Upper lobe of right lung (tissue), 1 donor: Measurements from ENCODE around the gene GLO1. TPM values are rescaled to one million over a fixed set of nuclear protein-coding genes. Genes with fewer than 3 reads are reported as not detected.

Source experiments
- ATAC-seq: fragments of 200-7000 bp; cut with Tn5 transposase; one replicate; pipeline ENCODE4 v1.9.1; 2020; ENCODE audit warnings: mild to moderate bottlenecking, moderate library complexity
- DNase-seq: peaks from one replicate; pipeline ENCODE4 v3.0.0-alpha.2; 2020
- H3K27ac ChIP-seq: fragments of 200-600 bp; one replicate; pipeline ENCODE4 v1.8.0; 2022
- H3K27me3 ChIP-seq: fragments of 200-600 bp; one replicate; pipeline ENCODE4 v1.8.0; 2022; ENCODE audit warnings: mild to moderate bottlenecking
- H3K36me3 ChIP-seq: fragments of 200-600 bp; one replicate; pipeline ENCODE4 v1.8.0; 2022
- H3K4me1 ChIP-seq: fragments of 200-600 bp; one replicate; pipeline ENCODE4 v1.8.0; 2022
- H3K4me3 ChIP-seq: fragments of 200-600 bp; one replicate; pipeline ENCODE4 v1.8.0; 2022; ENCODE audit warnings: mild to moderate bottlenecking
- H3K9me3 ChIP-seq: fragments of 200-600 bp; one replicate; pipeline ENCODE4 v1.8.0; 2022
- CTCF ChIP-seq: fragments of 200-600 bp; IDR thresholded peaks from one replicate; pipeline ENCODE4 v1.8.0; 2022; ENCODE audit warnings: antibody characterized with exemption
- intact Hi-C: fragments of 100-400 bp; cut with DNase I; formaldehyde crosslinking; loops from one replicate; pipeline ENCODE4 v1.11.0; 2022
- total RNA-seq: library from RNA; stranded (reverse); fragmentation: NEBNext Ultra II Directional; extraction: Animal tissue kit (Norgen Biotek cat#: 25700); gene quantifications from one replicate; pipeline ENCODE4 v1.2.1, GENCODE V29; 2021
- donor health status: DM: no; HTN: yes; CAD: no; lungs with severe emphysema.

GLO1 gene
- total RNA-seq, 1 donor from 2014 or later, result 91.4 TPM

DNA sequence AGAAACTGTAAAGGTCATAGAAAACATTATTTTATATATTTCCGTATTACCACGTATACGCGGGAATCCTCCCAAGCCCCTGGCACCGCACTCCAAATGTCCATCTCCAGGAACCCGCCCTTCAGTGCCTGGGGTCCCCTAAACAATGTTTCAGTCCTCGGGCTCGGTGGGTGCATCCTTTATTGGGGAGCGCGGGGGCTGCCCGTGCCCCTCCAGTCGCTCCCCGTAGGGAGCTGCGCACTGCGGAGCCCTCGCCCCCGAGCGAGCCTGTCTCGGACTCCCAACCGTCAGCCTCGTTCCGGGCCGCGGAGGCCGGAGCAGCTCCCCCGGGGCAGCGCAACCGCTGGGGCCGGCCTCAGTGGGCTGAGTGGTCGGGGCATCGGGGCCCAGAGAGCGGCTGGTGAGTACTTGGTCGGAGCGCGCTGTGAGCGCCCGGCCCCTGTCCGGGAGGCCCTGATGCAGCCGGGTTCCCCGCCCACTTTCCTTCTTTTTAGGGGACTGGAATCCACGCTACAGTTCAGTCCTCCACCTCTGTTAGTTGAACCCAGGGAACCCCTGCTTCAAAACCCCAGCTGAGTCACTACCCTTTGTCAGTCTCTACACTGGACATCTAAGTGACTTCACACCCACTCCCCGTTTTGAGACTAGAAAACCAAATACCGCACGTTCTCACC lies 12.2 kb upstream of the GLO1 start, which contains the start of gene DNAH8:
TSS of gene DNAH8 (plus strand) at position 296 of the 674 bp plus-strand sequence. CDS start 7,499 bp downstream, outside the sequence.
- Histone ChIP-seq H3K36me3 (no peaks in the 10 kb centered on the region), H3K9me3 (no peaks in the 10 kb centered on the region), H3K4me3 (peak within 1 kb of the TSS; percentile 32), H3K27ac (peak within 1 kb of the TSS; percentile 4), H3K4me1 (peaks cover 3% of the 10 kb centered on the region), H3K27me3 (peaks cover 4% of the 10 kb centered on the region)
- DNase-seq (no peak), ATAC-seq (peak; percentile 55)
- intact Hi-C loops, result no loop called here
- no peak for TF ChIP-seq CTCF

- Histone ChIP-seq H3K4me1 (peaks cover 3% of the 10 kb centered on the region), H3K4me3 (no peak overlapping the region), H3K36me3 (no peaks in the 10 kb centered on the region), H3K9me3 (no peaks in the 10 kb centered on the region), H3K27me3 (peaks cover 4% of the 10 kb centered on the region), H3K27ac (peak overlapping the region; percentile 4)
- ATAC-seq (no peak), DNase-seq (no peak)
- intact Hi-C loops, result no loop called here
- TF ChIP-seq CTCF, result no peak
These were observed 11.5 kb upstream of the GLO1 start for GRCh38 chr6:38714239-38715015.

DNA sequence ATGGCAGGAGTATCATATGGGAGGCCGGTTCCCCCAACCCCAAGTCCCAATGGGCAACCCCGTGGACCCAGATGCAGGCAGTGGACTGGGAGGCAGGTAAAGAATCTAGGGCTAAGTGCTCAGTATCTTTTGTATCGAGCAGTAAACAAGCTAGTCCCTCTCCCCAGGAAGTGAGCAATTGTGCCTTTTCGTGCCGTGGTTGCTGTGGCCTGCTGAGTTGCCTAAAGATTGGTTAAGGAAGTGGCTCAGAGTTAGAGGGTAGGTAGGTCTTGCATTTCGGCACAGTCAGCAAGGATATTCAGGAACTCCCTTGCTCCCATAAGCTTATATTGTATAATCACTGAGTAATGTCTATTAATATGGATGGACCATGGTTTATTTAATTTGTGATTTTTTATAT lies 10.9 kb upstream of the GLO1 start:
- intact Hi-C loops, result no loop called here
- Histone ChIP-seq H3K4me3 (no peak overlapping the region), H3K27me3 (peaks cover 4% of the 10 kb centered on the region), H3K9me3 (no peaks in the 10 kb centered on the region), H3K36me3 (no peaks in the 10 kb centered on the region), H3K4me1 (peaks cover 3% of the 10 kb centered on the region), H3K27ac (no peak overlapping the region)
- TF ChIP-seq CTCF, result no peak
- ATAC-seq (peak; percentile 49), DNase-seq (no peak)

- intact Hi-C loops, result no loop called here
- Histone ChIP-seq H3K4me3 (no peak overlapping the region), H3K4me1 (no peaks in the 10 kb centered on the region), H3K9me3 (no peaks in the 10 kb centered on the region), H3K27ac (peak overlapping the region; percentile 32), H3K36me3 (no peaks in the 10 kb centered on the region), H3K27me3 (no peaks in the 10 kb centered on the region)
- peak; percentile 34 for ATAC-seq
- DNase-seq, result no peak
- TF ChIP-seq CTCF, result no peak
These were observed 5.6 kb upstream of the GLO1 start for GRCh38 chr6:38708496-38708895.

DNA sequence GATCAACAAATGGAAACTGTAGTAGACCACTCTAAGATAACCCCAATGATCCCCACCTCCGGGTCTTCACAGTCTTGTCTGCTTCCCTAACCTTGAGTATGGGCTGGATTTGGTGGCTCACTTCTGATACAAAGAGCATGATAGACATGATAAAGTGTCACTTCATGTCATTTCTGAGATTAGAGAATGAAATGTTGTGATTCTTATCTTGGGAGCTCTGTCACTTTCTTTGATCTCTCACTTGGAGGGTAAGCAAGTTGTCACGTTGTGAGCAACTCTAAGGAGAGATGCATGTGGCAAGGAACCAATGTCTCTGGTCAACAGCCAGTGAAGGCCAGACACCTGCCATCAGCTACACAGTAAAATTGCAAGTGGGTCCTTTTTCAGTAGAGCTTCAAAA lies 3.0 kb upstream of the GLO1 start:
- no peak for ATAC-seq

More for the DNA sequence above, 3.0 kb upstream of the GLO1 start:
- no peak for DNase-seq
- H3K36me3 ChIP-seq, result no peaks in the 10 kb centered on the region
- no peak overlapping the region for H3K27ac ChIP-seq
- no peak overlapping the region for H3K4me3 ChIP-seq
- H3K4me1 ChIP-seq, result no peaks in the 10 kb centered on the region
- no peaks in the 10 kb centered on the region for H3K9me3 ChIP-seq
- no peaks in the 10 kb centered on the region for H3K27me3 ChIP-seq
- TF ChIP-seq CTCF, result no peak
- intact Hi-C loops, result no loop called here
